HUDEP-2 (cell line): ENCODE measurements around the gene SEC24B.
"Not testable (repeated sequence)": the region's sequence is repeated elsewhere in the genome, so short reads cannot be mapped to it uniquely, and the experiment has no call there.

Experiments used
- DNase-seq, 76 experiments: peaks; one replicate each; lab custom pipeline; 2025; ENCODE audit not compliant: unreplicated experiment in 76 of 76; lab: John Stamatoyannopoulos, UW

Gene SEC24B

DNA sequence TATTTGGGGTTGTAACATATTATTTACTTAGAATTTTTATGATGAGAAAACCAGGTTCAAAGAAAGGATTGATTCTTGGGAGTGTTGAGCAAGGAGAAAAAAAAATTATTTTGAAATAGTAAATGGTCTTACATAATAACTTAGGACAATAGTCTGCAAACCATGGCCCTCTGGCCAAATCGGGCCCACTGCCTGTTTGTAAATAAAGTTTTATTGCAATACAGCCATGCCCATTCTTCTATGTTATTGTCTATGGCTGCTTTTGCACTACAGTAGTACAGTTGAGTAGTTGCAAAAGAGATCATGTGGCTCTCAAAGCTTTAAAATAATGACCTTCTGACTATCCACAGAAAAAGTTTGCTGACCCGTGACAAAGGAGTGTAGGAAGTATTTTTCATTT is 63.3 kb downstream of the SEC24B start:
- no peak for DNase-seq

DNA sequence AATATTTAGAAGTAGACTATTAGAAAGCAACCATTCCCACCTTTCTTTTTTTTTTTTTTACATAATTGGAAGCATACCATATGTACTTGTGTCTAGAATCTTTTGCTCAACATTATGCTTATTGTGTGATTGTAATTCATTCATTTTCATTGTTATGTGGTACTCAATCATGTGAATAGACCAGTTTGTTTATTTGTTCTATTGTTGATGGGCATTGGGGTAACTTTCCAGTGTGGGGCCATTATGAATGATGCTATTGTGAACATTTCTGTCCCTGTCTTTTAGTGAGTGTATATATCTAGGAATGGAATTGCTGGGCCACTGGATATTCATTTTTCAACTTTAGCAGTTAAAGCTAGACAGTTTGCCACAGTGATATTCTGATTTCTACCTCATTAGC is 63.9 kb downstream of the SEC24B start:
- DNase-seq = no peak

DNA sequence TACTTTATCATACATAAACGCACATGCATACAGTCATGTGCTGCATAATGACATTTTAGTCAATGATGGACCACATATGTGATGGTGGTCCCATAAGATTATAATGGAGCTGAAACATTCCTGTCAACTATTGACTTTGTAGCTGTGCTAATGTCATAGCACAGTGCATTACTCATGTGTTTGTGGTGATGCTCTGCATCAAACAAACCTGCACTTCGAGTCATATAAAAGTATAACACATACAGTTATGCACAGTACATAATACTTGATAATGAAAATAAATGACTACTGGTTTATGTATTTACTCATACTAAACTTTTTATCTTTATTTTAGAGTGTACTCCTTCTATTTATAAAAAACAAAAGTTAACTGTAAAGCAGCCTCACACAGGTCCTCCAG is 65.9 kb downstream of the SEC24B start:
- no peak for DNase-seq

DNA sequence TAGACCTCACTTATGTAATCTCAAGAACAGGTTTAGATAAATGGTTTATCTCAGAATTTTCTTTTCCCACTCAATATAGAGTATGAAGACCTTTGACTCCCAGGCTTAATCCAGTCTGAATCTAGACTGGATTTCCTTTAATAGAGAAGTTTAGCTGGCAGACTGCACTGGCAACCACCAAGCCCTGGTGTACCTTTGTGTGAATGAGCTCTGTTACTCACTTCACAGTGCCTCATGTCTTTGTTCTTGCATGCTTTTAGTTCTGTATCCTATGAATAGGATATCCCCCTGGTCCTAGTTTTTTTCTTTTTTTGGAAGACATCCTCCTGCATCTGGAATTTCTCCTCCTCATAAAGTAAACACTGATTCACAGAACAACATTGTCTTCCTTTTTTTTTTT is 73.3 kb downstream of the SEC24B start:
- no peak for DNase-seq

DNA sequence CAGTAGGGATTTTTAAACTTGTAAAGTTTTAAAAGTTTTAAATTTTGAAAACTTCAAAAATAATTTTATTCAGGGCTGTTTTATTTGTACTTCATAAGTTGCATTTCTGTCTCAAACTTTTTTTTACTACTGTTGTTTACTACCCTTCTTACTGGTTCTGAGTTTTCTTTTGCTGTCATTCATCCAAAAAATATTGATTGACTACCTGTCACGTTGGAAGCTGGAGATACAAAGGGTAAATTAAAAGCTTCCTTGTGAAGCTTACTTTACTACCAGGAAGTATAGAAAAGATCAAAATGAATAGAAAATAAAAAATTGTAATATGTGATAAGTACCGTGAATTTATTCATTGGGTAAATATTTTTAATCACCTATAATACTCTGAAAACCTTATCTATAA is 77.1 kb downstream of the SEC24B start:
- no peak for DNase-seq

DNA sequence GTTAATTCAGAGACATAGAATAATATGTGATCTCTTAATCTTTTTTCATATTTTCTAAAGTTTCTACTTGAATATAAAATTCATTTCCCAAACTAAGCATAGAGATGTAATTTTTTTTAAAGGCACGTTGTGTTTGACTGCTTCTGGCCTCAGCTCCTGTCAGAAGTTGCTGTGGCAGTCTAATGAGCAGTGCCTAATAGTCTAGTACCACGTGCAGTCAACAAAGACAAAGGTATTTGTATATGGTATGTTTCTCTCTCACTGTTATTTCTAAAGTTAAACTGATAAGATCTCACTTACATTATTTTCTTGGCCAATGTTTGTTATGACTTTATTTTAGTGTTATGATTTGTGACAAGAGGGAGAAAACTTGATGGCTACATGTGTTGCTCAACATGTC is 77.8 kb downstream of the SEC24B start:
- no peak for DNase-seq

DNA sequence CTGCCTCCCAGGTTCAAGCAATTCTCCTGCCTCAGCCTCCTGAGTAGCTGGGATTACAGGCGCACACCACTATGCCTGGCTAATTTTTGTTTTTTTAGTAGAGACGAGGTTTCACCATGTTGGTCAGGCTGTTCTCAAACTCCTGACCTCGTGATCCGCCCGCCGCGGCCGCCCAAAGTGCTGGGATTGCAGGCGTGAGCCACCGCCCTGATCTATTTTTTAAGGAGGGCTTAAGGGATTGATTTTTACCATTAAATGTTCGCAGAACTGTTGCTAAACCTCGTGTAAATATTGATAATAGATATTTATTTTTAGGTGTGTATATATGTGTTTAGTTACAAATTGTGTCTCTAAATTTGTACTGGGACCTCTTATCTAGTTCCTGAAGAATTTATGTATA is 79.8 kb downstream of the SEC24B start:
- not testable (repeated sequence) for DNase-seq

DNA sequence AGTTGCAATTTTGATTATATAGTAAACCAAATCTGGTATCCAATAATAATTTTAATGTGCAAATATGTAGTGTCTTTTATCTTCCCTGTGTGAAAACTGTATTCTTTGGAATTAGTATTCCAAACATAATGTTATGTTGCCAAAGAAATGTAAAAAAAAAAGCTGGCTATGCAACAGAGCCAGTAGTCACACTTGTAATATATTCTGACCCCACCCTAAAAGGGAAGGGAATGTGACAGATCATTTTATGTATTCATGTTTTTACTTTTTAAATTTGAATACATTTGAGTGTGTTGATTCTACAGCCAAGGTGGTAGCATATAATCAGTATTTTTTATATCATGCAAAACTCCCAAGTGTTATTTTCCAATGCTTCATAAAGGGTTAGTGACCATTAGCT is 98.6 kb downstream of the SEC24B start:
- DNase-seq = no peak

DNA sequence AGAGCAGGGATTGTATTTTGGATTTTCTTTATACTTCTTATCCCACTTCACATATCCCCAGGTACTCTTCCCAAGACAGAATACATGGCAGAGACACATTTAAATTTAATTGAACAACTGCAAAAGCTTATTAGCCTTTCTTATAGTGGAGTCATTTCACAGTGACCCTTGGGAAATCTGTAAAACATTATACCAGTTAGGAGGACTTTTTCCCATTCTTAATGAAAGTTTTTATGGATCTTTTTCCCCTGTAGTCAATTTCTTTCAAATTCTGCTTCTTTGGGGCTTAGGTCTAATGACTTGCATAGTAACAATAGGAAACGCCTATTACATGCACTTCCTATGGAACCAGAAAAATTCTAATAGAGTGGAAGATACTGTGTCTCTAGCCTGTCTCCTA is 111.8 kb downstream of the SEC24B start:
- no peak for DNase-seq

DNA sequence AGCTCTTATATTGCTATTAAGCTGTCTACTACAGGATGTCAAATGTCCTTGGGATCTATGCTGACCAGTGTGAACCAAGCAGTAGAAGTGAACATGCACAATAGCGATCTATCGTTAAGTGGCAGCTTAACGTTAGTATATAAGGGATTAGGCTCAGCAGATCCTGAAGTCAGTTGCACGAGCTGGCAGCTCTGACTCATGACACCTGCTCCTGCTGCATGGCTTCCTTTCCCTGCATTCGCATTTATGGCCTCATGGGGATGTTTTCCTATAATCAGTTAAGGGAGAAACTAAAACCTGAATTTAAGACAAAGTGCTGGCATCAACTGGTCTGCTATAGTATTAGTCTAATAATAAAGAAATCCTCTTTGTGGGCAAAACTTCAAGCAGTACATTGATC is 113.8 kb downstream of the SEC24B start:
- no peak for DNase-seq

DNA sequence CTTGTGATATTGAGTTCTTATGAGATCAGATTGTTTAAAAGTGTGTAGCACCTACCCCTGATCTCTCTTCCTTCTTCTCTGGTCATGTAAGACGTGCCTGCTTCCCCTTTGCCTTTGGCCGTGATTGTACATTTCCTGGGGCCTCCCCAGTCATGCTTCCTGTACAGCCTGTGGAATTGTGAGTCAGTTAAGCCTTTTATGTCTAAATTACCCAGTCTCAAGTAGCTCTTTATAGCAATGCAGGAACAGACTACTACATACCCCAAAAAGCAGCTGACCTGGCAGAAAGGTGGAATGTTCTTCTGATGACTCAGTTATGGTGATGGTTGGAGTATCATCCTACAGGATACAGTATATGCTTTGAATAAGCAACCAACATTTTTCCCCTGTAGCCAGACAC is 115.0 kb downstream of the SEC24B start:
- no peak for DNase-seq

DNA sequence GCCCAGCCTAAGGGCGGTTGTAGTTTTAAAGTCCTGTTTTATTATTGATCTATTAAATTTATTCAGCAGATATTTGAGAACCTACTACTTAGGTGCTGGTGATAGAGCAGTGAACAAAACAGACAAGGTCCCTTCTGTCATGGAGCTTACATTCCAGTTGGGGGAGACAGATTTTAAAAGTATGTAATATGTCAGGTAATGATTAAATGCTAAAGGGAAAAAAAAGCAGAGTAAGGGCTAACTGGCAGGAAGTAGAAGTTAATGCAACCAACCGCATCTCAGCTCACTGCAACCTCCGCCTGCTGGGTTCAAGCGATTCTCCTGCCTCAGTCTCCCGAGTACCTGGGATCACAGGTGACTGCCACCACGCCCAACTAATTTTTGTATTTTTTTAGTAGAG is 118.6 kb downstream of the SEC24B start:
- no peak for DNase-seq

DNA sequence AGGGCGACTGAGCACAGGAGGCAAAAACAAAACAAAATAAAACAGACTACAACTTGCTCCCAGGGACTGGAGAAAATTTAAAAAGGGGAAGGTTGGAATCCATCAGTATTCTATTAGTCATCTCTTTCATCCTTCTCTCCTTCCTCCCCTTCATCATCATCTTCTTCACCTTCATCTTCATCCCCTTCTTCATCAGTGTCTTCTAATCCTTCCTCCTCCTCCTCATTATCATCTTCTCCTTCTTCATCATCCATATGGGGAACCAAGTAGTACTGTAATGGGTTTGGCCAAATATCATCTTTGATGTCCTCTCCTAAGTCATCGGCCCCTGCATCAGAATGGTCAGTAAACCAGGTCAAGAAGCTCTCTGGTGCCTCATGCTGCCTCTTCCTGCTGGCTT is 119.5 kb downstream of the SEC24B start:
- no peak for DNase-seq

DNA sequence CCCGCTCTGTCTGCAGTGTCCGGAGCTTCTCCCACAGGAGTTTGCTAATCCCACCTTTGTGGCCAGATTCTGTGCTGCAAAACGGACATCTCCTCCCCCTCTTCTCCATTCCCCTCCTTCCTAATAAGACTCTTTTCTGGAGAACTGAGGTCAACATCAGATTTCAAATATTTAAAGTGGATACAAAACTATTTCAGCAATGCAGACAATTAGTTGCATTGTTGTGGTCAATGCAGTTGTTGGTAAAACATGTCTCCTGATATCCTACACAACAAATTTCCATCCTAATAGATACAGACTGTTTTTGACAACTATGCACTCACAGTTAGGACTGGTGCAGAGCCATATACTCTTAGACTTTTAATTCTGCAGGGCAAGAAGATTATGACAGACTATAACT is 121.4 kb downstream of the SEC24B start:
- DNase-seq = no peak

DNA sequence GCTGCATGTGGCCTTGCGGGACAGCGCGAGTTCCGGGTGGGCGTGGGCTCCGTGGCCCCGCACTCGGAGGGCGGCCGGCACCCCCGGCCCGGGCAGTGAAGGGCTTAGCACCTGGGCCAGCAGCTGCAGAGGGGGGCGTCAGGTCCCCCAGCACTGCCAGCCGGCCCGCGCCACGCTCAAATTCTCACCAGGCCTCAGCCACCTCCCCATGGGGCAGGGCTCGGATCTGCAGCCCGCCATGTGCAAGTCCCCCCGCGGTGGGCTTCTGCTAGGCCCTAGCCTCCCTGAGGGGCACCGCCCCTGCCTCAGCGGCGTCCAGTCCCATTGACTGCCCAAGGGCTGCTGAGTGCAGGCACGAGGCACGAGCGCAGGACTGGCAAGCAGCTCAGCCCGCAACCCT is 123.8 kb downstream of the SEC24B start:
- no peak for DNase-seq

DNA sequence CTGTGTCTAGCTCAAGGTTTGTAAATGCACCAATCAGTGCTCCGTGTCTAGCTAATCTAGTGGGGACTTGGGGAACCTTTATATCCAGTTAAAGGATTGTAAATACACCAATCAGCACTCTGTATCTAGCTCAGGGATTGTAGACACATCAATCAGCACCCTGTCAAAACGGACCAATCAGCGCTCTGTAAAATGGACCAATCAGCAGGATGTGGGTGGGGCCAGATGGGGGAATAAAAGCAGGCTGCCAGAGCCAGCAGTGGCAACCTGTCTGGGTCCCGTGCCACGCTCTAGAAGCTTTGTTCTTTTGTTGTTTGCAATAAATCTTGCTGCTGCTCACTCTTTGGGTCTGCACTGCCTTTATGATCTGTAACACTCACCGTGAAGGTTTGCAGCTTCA is 124.5 kb downstream of the SEC24B start:
- peak in 4 of 76 experiments; percentile 1 to 6 (median 2) for DNase-seq

DNA sequence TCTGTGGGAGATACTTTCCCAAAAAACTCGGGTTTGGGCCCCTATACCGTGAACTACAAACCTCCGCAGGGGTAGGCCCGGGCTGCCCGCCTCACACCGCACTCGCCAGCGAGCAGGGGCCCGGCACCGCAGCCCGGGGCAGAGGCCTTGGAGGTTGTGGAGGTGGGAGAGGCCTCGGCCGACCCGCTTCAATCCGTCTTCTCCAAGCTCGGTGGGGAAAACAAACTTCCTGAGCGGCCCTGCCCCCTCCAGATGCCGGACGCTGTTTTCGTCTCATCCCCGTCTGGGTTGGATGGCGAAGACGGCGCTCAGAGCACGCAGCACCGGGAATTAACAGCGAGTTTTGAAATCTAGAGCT is 126.0 kb downstream of the SEC24B start:
- peak in 24 of 76 experiments; percentile 3 to 87 (median 38) for DNase-seq

DNA sequence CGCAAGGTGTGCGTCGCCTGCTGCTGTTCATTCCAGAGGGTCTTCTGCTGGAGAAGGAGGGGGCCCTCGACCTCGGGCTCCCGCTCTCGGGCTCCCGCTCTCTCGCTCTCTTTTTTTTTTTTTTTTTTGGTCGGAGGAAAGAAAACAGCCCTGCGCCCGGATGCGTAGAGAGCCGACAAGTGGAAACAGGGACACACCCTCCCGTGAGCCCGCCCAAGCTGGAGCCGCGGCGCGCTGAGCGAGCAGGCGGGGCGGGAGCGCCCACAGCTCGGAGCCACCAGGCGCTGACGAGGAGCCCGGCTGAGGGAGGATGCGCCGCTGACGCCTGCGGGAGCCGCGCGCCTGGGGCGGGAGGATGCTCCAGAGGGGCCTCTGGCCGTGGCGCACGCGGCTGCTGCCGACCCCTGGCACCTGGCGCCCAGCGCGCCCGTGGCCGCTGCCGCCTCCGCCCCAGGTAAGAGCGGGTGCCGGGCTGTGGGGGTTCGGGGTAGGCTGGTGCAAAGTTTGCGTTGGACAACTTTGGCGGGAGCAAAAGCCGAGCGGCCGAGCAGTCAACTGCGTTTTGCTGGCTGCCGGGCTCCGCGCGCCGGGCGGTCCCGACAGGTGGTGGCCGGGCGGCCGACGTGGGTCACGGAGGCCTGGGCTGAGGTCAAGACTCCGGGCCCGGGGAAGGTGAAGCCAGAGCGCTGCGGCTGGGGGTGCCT is 126.5 kb downstream of the SEC24B start, which contains the start of gene MCUB:
Gene MCUB (plus strand): TSS at position 264 of the 704 bp plus-strand sequence. CDS start 92 bp downstream, at position 356.
- DNase-seq = peak in 75 of 76 experiments; percentile 4 to 91 (median 82)

DNA sequence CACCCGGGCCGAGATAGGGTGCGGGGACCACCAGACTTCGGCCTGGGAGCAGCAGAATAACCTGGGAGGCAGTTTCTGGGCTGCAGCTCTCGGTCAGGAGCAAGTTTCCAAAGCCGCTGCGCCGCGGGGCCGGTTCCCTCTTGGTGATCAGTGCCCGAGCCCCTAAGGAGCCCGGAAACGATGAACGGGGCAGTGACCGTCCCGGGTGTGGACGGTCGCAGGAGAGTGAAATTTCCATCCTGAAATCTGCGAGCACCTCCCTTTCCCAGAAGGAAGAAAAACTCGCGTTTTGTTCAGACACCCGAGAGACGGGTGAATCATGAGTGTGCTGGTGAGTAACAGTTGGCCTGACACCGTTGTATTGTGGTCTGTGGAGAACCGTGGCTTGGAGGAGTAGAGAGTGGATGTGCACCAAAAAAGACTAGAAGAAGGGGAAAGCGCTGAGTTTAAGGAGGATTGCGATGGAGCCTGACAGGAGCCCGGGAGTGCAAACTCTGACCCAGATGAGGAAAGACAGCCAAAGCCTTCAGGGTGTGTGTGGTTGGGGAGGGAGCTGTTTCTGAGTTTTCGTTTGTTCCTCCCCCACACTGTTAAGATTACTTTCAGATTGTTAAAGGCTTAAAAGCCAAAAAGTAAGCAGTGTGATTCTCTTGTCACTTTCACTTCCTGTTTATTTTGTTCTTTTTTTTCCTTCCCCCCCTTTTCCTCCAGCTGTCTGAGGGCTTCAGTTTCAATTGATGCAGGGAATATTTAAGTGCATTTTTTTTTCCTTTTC is 127.3 kb downstream of the SEC24B start:
- DNase-seq = peak in 41 of 76 experiments; percentile 5 to 50 (median 20)

DNA sequence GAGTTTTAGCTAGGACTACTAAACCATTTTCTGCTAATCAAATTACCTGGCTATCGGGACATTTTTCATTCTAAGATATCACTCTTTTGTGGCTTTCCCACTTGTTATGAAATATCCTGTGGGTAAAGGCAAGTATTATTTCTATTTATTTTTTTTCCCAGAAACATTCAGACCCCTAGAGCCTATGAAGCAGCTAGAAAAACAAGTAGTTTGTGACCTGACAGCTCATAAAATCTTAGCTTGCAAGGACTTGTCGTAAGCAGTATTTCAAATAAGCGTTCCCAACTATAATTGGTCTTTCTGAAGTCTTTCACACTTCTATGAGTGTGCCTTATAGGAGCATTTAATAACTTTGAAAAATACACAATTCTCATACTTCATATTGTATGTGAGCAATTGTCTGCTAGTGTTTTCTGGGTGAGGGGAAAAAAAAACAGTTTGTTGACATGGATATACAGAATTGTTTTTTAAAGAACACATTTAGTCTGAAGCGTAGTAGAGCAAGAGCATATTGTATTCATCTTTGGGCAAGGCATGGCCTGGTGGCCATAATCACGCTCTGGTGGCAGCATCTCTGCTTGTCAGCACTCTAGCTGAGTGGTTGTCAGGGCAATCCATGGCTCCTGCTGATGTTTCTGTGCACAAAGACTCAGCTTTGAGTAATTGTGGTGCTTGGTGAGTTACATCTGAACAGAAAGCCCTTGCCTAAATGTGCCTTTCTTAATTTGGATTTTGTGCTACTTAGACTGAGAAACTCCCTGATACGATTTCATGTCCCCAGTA is 129.0 kb downstream of the SEC24B start:
- DNase-seq = no peak

DNA sequence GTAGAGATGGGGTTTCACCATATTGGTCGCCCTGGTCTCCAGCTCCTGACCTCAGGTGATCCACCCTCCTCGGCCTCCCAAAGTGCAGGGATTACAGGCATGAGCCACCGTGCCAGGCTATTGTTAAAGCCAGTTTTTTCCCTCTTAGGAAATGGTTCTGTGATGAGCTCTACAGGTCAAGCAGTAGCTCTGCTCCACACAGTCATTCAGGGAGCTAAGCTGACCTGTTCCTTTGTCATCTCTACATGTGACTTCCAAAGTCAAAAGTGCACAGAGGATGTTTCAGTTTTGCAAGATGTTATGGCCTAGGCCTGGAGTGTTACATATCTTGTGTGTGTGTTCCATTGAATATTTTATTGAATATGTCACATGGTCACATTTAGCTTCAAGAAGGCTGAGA is 137.9 kb downstream of the SEC24B start:
- no peak for DNase-seq
